Measurements from ENCODE around the gene PCBP1.
A peak's percentile ranks its signal among the peaks of the same experiment; 100 is the strongest.
"Not testable (repeated sequence)": the region's sequence is repeated elsewhere in the genome, so short reads cannot be mapped to it uniquely, and the experiment has no call there.

PCBP1 gene

DNA sequence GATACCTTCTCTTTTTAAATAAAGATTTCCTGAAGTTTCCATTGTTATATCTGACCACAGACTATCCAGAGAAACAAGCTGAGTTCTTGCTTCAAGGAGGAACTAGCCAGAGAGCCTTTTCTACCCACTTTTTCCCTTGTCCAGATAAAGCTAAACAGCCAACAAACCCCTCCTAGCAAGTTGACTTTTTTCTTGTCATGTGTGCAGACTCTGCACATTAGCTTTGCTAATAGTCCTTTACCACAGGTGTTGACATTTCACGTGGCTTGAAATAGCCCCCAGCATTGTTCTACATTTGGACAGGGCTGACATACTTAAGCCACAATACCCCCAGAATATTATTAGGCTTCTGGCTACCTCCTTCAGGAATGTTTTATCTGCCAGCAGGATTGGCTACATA lies 40.7 kb downstream of the PCBP1 start:
- no peak for DNase-seq

DNA sequence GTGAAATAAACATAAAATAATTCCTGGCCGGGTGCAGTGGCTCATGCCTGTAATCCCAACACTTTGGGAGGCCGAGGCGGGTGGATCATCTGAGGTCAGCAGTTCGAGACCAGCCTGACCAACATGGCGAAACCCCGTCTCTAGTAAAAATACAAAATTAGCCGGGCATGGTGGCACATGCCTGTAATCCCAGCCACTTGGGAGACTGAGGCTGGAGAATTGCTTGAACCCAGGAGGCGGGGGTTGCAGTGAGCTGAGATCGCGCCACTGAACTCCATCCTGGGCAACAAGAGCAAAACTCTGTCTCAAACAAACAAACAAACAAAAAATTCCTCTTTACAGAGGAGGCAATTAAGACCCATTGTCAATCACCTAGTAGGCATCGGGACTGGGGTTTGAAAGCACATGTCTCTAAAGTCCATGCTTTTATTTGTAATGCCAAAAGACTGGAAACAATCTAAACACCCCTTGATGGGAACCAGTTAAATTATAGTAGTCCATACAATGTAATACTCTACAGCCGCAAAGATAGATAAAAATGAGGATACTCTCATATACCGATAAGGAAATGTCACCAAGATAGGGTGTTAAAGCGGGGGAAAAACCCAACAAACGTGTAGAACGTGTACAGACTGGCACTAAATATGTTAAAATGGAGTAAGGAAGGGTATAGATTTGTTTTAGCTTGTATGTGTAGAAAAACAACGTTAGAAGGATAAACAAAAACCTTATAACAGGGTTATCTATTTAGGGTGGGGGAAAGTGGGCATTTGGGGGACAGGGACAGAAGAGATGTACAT lies 44.3 kb downstream of the PCBP1 start:
- not testable (repeated sequence) for DNase-seq

DNA sequence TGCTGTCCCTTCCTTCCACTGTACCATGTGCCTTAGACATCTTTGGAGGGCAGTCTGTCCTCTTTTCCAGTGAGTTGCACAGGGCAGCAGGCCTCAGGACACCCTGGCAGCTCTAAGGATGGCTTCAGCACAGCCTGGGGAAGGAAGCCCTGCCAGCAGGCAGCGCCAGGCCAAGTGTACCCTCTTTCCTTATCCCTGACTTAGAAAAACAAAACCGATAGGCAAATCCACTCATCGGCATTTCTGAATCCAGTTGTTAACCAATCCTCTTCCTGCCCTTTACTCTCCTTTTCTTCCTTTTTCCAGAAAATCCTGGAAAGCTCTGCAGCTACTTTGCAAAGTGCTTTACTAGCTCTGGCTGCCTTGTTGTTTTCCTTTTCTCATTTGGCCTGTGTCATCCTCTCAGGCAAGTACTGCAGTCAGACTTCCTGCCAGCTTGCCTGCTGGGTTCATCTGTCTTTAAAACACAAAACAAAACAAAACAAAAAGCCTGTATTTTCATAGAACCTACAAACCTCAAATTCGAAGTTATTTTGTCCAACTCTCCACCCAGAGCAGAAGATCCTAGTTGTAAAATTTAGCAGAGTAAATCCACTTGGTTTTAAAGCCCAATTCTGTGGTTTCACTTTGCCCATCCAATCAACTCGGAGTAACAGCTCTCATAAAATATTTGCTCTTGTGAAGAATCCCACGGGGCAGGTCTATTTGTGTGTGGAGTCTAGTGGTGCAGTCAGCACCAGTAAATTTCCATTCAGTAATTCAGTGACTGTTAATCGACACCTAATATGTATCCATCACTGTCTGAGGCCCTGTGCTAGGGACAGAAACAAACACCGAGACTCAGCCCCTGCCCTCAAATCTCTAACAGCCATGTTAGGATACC lies 45.2 kb downstream of the PCBP1 start:
- DNase-seq = peak in 1 of 4 experiments; percentile 18

DNA sequence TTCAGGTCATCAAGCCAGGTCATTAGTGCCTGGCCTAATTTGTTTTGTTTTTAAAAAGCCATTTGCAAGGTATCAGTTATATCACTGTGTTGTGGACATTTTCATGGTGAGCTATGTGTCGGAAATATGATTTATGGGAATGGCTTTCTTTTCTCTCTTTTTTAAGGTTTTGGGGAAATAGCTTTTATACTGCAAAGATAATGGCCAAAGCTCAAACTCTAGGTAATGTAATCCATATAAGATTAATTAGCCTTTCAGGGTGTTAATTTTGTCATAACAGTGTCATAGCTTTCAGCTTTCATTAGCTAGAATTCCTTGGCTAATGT lies 45.8 kb downstream of the PCBP1 start:
- no peak for DNase-seq

DNA sequence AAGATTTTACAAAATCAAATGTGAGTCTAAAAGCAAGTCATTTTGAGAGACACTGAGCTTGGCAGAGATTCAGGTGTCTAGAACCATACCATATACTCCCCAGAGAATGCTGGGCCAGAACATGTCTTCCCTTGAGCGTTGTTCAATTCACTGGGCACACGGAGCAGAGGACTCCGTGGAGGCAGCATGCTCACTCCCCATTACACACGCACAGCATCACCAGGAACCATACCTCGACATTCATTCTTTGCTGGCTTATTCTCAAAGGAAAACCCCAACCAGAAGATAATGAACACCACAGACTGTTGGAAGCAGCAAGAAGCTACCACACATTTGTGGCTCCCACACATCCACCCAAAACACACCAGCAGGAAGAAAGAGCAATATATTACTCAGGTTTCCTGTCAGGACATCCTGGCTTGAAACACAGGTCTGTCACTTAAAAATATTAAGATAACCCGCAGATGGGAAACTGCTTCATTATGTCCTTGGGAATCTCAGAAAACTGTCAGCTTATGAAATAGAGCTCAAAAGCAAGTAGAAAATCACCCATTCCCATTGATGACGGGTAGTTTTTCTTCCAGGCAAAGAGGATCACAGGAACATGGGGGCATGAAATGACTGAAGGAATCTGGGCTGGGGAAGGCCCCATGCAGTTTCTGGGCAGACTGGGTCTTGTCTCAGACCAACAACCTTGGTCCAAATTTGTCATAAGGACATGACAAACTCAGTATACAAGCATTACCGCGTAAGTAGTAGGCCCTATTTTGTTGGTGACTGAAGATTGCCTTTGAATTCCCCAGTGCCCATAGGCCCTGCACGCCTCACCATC lies 46.4 kb downstream of the PCBP1 start:
- DNase-seq = no peak

DNA sequence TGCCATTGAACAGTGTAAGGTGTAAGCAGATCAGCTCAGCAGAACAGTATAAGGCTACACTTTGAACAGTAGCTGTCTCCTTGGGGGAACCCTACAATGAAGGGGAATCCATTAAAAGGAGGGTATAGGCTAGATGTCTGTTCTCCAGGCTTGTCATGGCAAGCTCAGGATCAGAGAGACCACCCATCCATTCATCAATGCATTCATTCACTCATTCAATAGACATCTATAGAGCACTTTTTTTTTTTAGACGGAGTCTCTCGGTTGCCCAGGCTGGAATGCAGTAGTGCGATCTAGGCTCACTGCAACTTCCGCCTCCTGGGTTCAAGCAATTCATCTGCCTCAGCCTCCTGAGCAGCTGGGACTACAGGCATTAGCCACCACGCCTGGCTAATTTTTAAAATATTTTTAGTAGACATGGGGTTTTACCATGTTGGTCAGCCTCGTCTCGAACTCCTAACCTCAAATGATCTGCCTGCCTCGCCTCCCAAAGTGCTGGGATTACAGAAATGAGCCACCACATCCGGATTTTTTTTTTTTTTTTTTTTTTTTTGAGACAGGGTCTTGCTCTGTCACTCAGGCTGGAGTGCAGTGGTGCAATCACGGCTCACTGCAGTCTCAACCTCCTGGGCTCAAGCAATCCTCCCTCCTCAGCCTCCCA lies 47.2 kb downstream of the PCBP1 start:
- DNase-seq = not testable (repeated sequence)

All from activated CD4-positive, CD25-positive, alpha-beta regulatory T cell (primary cell).